ENCODE data around the gene MRM2. TPM values are rescaled to one million over a fixed set of nuclear protein-coding genes. Genes with fewer than 3 reads are reported as not detected.

Gene MRM2
- total and polyA plus RNA-seq, 4 donors, result 11.5 to 19.8 (median 14.7) TPM

- 91 to 93% methylated on average over 14 of the region's 14 CpGs for WGBS, 2 donors
- no peak for ATAC-seq (ENCODE audit: low FRiP score)
- DNase-seq, result no peak
- no peaks in the 10 kb centered on the region for H3K4me1 ChIP-seq (ENCODE audit: control insufficient read depth in 1 of 2, insufficient read depth in 2 of 2, low read length in 2 of 2)
- no peak overlapping the region for H3K27ac ChIP-seq (ENCODE audit: low read depth in 1 of 2, low read length in 2 of 2)
- no peaks in the 10 kb centered on the region for H3K9me3 ChIP-seq (ENCODE audit: control insufficient read depth, low read length)
- H3K27me3 ChIP-seq (ENCODE audit: control insufficient read depth in 1 of 2, insufficient read depth in 2 of 2, low read length in 1 of 2), result no peaks in the 10 kb centered on the region
- intact Hi-C loops (cut with DNase I), result no loop called here
- peaks cover 0 to 2% of the 10 kb centered on the region in 2 donors for H3K36me3 ChIP-seq (ENCODE audit: control insufficient read depth in 1 of 2, insufficient read depth in 2 of 2, low read length in 1 of 2)
- no peak overlapping the region for H3K4me3 ChIP-seq (ENCODE audit: low read length in 2 of 2)
Measured at GRCh38 chr7:2225336-2225735, 16.7 kb downstream of the MRM2 start.

GRCh38 chr7:2224934-2225333, 17.1 kb downstream of the MRM2 start:
- DNase-seq, result no peak
- no peaks in the 10 kb centered on the region for H3K27me3 ChIP-seq (ENCODE audit: control insufficient read depth in 1 of 2, insufficient read depth in 2 of 2, low read length in 1 of 2)
- no peak for ATAC-seq (ENCODE audit: low FRiP score)
- intact Hi-C loops (cut with DNase I), result no loop called here
- H3K9me3 ChIP-seq (ENCODE audit: control insufficient read depth, low read length), result no peaks in the 10 kb centered on the region
- 84 to 89% methylated on average over 4 of the region's 4 CpGs for WGBS, 2 donors
- no peaks in the 10 kb centered on the region for H3K4me1 ChIP-seq (ENCODE audit: control insufficient read depth in 1 of 2, insufficient read depth in 2 of 2, low read length in 2 of 2)
- peaks cover 0 to 2% of the 10 kb centered on the region in 2 donors for H3K36me3 ChIP-seq (ENCODE audit: control insufficient read depth in 1 of 2, insufficient read depth in 2 of 2, low read length in 1 of 2)
- no peak overlapping the region for H3K27ac ChIP-seq (ENCODE audit: low read depth in 1 of 2, low read length in 2 of 2)
- no peak overlapping the region for H3K4me3 ChIP-seq (ENCODE audit: low read length in 2 of 2)

- no peaks in the 10 kb centered on the region for H3K27me3 ChIP-seq (ENCODE audit: control insufficient read depth in 1 of 2, insufficient read depth in 2 of 2, low read length in 1 of 2)
- DNase-seq (no peak), ATAC-seq (ENCODE audit: low FRiP score) (no peak)
- H3K4me3 ChIP-seq (ENCODE audit: low read length in 2 of 2), result no peak overlapping the region
- H3K36me3 ChIP-seq (ENCODE audit: control insufficient read depth in 1 of 2, insufficient read depth in 2 of 2, low read length in 1 of 2), result peaks cover 0 to 2% of the 10 kb centered on the region in 2 donors
- intact Hi-C loops (cut with DNase I), result no loop called here
- H3K9me3 ChIP-seq (ENCODE audit: control insufficient read depth, low read length), result no peaks in the 10 kb centered on the region
- 93% methylated on average over 13 of the region's 13 CpGs for WGBS, 2 donors
- no peak overlapping the region for H3K27ac ChIP-seq (ENCODE audit: low read depth in 1 of 2, low read length in 2 of 2)
- H3K4me1 ChIP-seq (ENCODE audit: control insufficient read depth in 1 of 2, insufficient read depth in 2 of 2, low read length in 2 of 2), result no peaks in the 10 kb centered on the region
Measured at GRCh38 chr7:2224491-2224928, 17.5 kb downstream of the MRM2 start.

- H3K9me3 ChIP-seq (ENCODE audit: control insufficient read depth, low read length), result no peaks in the 10 kb centered on the region
- intact Hi-C loops (cut with DNase I), result no loop called here
- ATAC-seq (ENCODE audit: low FRiP score) (no peak), DNase-seq (no peak)
- no peaks in the 10 kb centered on the region for H3K27me3 ChIP-seq (ENCODE audit: control insufficient read depth in 1 of 2, insufficient read depth in 2 of 2, low read length in 1 of 2)
- no peaks in the 10 kb centered on the region for H3K4me1 ChIP-seq (ENCODE audit: control insufficient read depth in 1 of 2, insufficient read depth in 2 of 2, low read length in 2 of 2)
- no peak overlapping the region for H3K27ac ChIP-seq (ENCODE audit: low read depth in 1 of 2, low read length in 2 of 2)
- 95% methylated on average over 17 of the region's 17 CpGs for WGBS, 2 donors
- H3K36me3 ChIP-seq (ENCODE audit: control insufficient read depth in 1 of 2, insufficient read depth in 2 of 2, low read length in 1 of 2), result peaks cover 0 to 2% of the 10 kb centered on the region in 2 donors
- no peak overlapping the region for H3K4me3 ChIP-seq (ENCODE audit: low read length in 2 of 2)
Measured at GRCh38 chr7:2223321-2223720, 18.7 kb downstream of the MRM2 start.

- Histone ChIP-seq H3K36me3 (ENCODE audit: control insufficient read depth in 1 of 2, insufficient read depth in 2 of 2, low read length in 1 of 2) (peaks cover 0 to 2% of the 10 kb centered on the region in 2 donors), H3K9me3 (ENCODE audit: control insufficient read depth, low read length) (no peaks in the 10 kb centered on the region)
Measured at GRCh38 chr7:2222516-2222915, 19.5 kb downstream of the MRM2 start.

GRCh38 chr7:2220954-2221353, 21.1 kb downstream of the MRM2 start:
- Histone ChIP-seq H3K27me3 (ENCODE audit: control insufficient read depth in 1 of 2, insufficient read depth in 2 of 2, low read length in 1 of 2) (no peaks in the 10 kb centered on the region), H3K27ac (ENCODE audit: low read depth in 1 of 2, low read length in 2 of 2) (no peak overlapping the region), H3K4me1 (ENCODE audit: control insufficient read depth in 1 of 2, insufficient read depth in 2 of 2, low read length in 2 of 2) (no peaks in the 10 kb centered on the region), H3K36me3 (ENCODE audit: control insufficient read depth in 1 of 2, insufficient read depth in 2 of 2, low read length in 1 of 2) (peaks cover 0 to 8% of the 10 kb centered on the region in 2 donors), H3K9me3 (ENCODE audit: control insufficient read depth, low read length) (no peaks in the 10 kb centered on the region), H3K4me3 (ENCODE audit: low read length in 2 of 2) (no peak overlapping the region)
- no peak for DNase-seq
- intact Hi-C loops (cut with DNase I), result no loop called here
- no peak for ATAC-seq (ENCODE audit: low FRiP score)
- 89 to 97% methylated on average over 17 of the region's 17 CpGs for WGBS, 2 donors

More at GRCh38 chr7:2222516-2222915, 19.5 kb downstream of the MRM2 start:
- 94 to 95% methylated on average over 22 of the region's 22 CpGs for WGBS, 2 donors
- intact Hi-C loops (cut with DNase I), result no loop called here
- Histone ChIP-seq H3K27me3 (ENCODE audit: control insufficient read depth in 1 of 2, insufficient read depth in 2 of 2, low read length in 1 of 2) (no peaks in the 10 kb centered on the region), H3K4me3 (ENCODE audit: low read length in 2 of 2) (no peak overlapping the region), H3K4me1 (ENCODE audit: control insufficient read depth in 1 of 2, insufficient read depth in 2 of 2, low read length in 2 of 2) (no peaks in the 10 kb centered on the region), H3K27ac (ENCODE audit: low read depth in 1 of 2, low read length in 2 of 2) (no peak overlapping the region)
- DNase-seq (no peak), ATAC-seq (ENCODE audit: low FRiP score) (no peak)

- Histone ChIP-seq H3K27ac (ENCODE audit: low read depth in 1 of 2, low read length in 2 of 2) (no peak overlapping the region), H3K27me3 (ENCODE audit: control insufficient read depth in 1 of 2, insufficient read depth in 2 of 2, low read length in 1 of 2) (no peaks in the 10 kb centered on the region), H3K4me1 (ENCODE audit: control insufficient read depth in 1 of 2, insufficient read depth in 2 of 2, low read length in 2 of 2) (no peaks in the 10 kb centered on the region), H3K9me3 (ENCODE audit: control insufficient read depth, low read length) (no peaks in the 10 kb centered on the region), H3K4me3 (ENCODE audit: low read length in 2 of 2) (no peak overlapping the region), H3K36me3 (ENCODE audit: control insufficient read depth in 1 of 2, insufficient read depth in 2 of 2, low read length in 1 of 2) (peaks cover 0 to 10% of the 10 kb centered on the region in 2 donors)
- ATAC-seq (ENCODE audit: low FRiP score), result no peak
- WGBS, 2 donors, result 93 to 94% methylated on average over 16 of the region's 16 CpGs
- DNase-seq, result no peak
- intact Hi-C loops (cut with DNase I), result no loop called here
Measured at GRCh38 chr7:2220506-2220905, 21.5 kb downstream of the MRM2 start.

- WGBS, 2 donors, result 91 to 93% methylated on average over 19 of the region's 19 CpGs
- Histone ChIP-seq H3K4me3 (ENCODE audit: low read length in 2 of 2) (no peak overlapping the region), H3K4me1 (ENCODE audit: control insufficient read depth in 1 of 2, insufficient read depth in 2 of 2, low read length in 2 of 2) (no peaks in the 10 kb centered on the region), H3K9me3 (ENCODE audit: control insufficient read depth, low read length) (no peaks in the 10 kb centered on the region), H3K36me3 (ENCODE audit: control insufficient read depth in 1 of 2, insufficient read depth in 2 of 2, low read length in 1 of 2) (peaks cover 0 to 11% of the 10 kb centered on the region in 2 donors), H3K27ac (ENCODE audit: low read depth in 1 of 2, low read length in 2 of 2) (no peak overlapping the region), H3K27me3 (ENCODE audit: control insufficient read depth in 1 of 2, insufficient read depth in 2 of 2, low read length in 1 of 2) (no peaks in the 10 kb centered on the region)
- intact Hi-C loops (cut with DNase I), result no loop called here
- DNase-seq (no peak), ATAC-seq (ENCODE audit: low FRiP score) (no peak)
Measured at GRCh38 chr7:2220030-2220429, 22.0 kb downstream of the MRM2 start.

- 91 to 94% methylated on average over 8 of the region's 8 CpGs for WGBS, 2 donors
- Histone ChIP-seq H3K27me3 (ENCODE audit: control insufficient read depth in 1 of 2, insufficient read depth in 2 of 2, low read length in 1 of 2) (no peaks in the 10 kb centered on the region), H3K4me3 (ENCODE audit: low read length in 2 of 2) (no peak overlapping the region), H3K27ac (ENCODE audit: low read depth in 1 of 2, low read length in 2 of 2) (no peak overlapping the region), H3K4me1 (ENCODE audit: control insufficient read depth in 1 of 2, insufficient read depth in 2 of 2, low read length in 2 of 2) (no peaks in the 10 kb centered on the region), H3K36me3 (ENCODE audit: control insufficient read depth in 1 of 2, insufficient read depth in 2 of 2, low read length in 1 of 2) (peaks cover 0 to 10% of the 10 kb centered on the region in 2 donors), H3K9me3 (ENCODE audit: control insufficient read depth, low read length) (no peaks in the 10 kb centered on the region)
- DNase-seq (no peak), ATAC-seq (ENCODE audit: low FRiP score) (no peak)
- intact Hi-C loops (cut with DNase I), result no loop called here
Measured at GRCh38 chr7:2219606-2220005, 22.4 kb downstream of the MRM2 start.

Measured in aorta (tissue), 5 donors.